NCI-H2196 (cell line): ENCODE results near the gene CPT1C.

Experiments used
- DNase-seq: peaks from one replicate; lab custom pipeline; 2025; ENCODE audit not compliant: unreplicated experiment; lab: John Stamatoyannopoulos, UW

Gene CPT1C

DNA sequence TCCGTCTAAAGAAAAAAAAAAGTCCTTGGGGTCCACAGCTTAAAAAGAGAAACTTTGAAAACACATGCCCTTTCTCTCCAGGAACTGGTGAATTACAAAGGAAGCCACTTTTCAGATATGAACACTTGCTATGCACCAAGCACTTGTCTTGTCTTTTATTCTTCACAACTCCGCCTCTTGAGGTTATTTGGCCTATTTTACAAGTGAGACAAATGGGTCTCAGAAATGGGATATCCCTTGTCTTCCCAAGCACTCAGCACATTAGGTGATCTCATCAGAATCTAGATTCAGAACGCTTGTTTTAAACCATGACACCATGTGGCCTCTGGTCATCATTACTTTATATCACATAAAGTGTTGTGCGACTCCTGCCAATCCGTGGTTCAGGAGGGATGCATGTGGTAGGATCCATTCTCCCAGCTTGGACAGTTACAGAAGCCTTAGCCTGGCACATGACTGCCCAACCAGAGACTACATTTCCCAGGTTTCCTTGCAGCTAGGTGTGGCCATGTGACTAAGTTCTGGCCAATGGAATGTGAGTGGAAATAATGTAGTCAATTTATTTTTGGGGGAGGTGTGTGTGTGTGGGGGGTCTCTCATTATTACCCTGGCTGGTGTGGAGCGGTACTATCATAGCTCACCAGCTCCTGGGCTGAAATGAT, 58.3 kb downstream of the CPT1C start:
- DNase-seq, result no peak

GRCh38 chr19:49749771-49750170, 58.9 kb downstream of the CPT1C start:
- no peak for DNase-seq

GRCh38 chr19:49752701-49753100, 61.8 kb downstream of the CPT1C start:
- DNase-seq, result no peak

DNA sequence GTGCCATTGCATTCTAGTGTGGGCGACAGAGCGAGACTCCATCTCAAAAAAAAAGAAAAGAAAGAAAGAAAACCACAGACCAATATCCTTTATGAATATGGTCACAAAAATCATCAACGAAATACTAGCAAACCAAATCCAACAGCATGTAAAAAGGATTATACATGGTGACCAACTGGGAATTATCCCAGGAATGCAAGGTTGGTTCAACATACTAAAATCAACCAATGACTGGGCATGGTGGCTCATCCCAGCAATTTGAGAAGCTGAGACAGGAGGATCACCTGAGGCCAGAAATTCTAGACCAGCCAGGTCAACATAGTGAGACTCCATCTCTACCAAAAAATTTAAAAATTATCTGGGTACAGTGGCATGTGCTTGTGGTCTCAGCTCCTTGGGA, 65.0 kb downstream of the CPT1C start:
- no peak for DNase-seq

GRCh38 chr19:49758292-49758691, 67.4 kb downstream of the CPT1C start:
- no peak for DNase-seq

GRCh38 chr19:49761249-49761624, 70.3 kb downstream of the CPT1C start:
- DNase-seq, result no peak

DNA sequence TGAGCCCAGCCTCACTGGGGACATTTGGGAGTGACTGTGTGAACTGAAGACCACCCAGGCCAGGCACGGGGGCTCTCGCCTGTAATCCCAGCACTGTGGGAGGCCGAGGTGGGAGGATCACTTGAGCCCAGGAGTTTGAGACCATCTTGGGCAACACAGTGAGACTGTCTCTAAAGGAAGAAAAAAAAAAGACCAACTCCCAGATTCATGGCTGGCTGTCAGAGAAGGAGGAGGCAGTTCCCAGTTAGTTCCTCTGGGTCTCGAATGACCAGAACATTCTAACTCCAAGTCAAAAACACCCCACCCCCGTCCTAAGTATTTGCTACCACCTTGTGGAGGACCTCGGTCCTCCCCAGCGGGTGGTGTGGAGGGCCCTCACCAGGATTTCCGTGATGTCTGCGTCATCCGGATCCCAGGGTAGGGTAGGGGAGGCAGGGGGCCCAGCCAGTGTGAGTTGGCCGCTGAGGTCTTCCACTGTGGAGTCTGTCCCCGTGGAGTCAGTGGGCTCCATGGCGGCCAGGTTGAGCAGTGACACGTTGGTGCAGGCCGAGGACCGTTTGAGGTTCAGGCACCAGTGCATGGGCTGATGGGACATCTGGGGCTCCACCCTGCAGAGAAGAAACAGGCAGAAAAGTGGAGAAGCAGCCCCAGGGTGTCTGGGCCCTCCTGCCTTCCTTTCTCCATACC, 70.9 kb downstream of the CPT1C start:
- DNase-seq, result no peak

DNA sequence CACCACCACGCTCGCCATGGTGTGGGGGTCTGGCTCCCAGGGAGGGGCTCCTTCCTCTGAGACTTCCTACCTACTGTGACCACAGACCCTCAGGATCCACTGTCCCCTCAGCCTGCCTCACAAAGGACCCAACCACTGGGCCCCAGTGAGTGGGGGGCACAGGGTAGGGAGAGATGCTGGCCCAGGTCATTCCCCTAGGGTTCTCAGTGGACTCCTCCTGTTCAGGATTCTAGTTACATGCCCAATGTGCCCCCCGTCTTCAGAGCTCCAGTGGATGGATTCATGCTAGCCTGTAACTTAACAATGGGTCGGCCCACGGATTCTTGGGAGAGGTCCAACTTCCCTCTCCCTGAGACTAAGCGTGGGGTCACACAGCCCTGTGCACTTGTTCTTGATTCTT, 72.3 kb downstream of the CPT1C start, which contains the start of gene TSKS:
TSKS (minus strand) TSS at position 77 of the 400 bp plus-strand sequence; CDS start at position 18, 59 bp downstream.
- DNase-seq, result no peak
